ENCODE measurements around the gene ESYT3.
"Not testable (repeated sequence)": the region's sequence is repeated elsewhere in the genome, so short reads cannot be mapped to it uniquely, and the experiment has no call there.

The ESYT3 gene

DNA sequence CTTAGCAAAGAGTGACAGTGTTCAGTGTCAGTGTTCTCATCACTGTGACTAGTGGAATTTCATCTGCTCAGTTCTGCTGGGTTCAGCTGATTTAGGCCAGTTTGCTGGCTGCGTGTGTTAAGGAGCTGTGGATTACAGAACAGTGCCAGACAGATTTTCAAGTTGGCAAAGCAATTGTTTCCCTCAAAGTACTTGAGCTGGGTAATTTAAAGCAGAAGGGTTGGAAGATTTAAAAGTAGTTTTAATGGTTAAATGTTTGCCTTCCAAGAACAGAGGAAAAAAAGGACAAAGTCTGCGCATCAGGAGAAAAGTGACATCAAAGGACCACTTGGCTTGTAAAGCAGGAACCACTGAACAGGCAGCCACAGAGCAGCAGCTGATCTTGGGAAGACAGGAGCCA is 8.7 kb downstream of the ESYT3 start:
- DNase-seq: no peak

DNA sequence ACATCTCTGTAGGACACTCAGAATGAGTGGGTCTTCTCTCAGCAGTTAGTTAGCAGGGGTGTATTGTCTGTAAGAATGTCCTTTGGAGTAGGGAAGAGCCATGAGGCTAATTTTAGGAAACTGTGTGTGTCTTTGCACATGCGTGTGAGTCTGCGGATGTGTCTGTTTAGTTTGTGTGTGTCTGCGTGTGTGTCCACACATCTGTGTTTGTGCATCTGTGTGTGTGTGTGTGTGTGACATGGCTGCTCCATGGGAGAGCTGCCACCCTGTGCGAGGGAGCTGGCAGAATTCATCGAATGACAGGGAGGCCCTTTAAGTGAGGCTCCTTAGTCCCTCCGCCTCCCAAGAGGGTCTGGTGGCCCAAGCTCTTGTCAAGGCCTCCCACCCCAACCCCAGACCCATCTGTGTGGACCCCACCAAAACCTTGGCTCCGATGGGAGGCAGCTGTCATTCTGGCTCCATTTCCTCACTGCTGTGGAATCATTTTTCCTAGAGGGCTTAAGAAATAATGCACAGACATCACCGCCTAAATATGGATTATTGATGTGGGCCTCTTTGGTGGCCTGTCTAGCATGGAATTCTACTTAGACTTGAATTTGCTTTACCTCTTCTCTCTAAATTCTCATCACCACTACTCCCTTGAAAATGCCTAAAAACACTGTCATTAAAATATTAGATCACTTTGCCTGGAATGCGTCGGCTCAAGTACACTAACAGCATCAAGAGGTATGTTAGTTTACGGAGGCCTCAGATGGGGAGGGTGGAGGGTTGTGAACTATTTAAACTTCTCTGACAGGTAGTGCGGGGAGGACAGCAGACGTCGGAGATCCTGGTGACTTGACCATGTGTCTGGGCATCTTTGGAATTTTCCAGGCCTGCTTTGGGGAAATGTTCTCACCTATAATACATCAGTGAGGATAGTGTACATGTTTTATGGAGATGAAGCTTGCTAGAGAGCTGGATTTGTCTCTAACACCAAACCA is 9.4 kb downstream of the ESYT3 start:
- no peak for DNase-seq

DNA sequence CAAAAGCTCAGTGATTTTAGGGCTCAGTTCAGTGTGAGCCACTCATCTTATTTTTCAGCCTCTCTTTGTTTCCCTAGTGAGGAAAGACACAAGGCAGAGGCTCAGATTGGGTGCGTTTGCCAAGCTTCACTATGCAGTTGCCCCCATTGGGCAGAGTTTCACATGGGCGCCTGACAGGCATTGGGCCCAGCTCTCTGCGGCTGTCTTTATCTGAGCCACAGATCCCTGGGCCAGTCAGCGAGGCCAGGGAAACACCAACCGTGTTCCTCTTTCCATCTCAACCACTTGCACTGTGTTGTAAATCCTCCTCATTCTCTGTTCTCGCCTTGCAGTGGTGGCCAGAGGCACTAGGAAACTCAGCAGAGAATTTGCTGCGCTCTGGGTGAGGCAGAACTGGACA is 10.8 kb downstream of the ESYT3 start:
- DNase-seq: no peak

DNA sequence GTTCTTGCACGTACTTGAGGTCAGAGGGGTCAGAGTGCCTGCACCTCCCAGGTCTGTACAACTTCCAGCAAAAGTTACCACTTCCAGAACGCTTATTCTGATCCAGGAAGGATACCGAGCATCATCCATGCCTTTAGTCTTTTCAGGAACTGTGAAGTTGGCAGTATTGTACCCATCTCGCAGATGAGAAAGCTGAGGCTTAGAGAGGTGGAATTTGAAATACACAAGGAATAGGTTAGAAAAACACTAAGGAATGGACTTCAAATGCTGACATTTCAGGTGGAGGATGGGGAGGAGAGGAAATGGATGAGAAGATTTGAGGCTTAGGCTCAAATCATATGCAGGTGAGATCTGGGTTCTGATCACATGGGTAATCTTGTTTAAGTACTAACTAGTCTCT is 11.2 kb downstream of the ESYT3 start:
- no peak for DNase-seq

DNA sequence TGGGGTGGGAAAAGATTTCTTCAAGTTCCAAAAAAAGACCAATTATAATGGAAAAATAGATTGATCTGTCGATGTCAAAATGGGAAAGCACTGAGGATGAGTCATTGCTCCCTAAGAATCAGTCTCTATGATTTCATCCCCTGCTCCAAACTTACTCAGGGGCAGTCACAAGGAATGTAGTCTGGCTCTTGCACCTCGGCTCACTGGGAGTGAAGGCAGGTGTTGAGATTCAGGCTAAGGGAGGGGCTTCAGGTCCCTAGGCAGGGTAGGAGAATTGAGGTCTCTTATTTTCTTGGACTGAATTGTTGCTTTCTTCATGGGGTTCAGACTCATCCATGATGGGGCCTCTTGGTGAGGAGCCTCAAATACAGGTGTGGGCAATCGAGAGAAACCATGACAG is 14.2 kb downstream of the ESYT3 start:
- DNase-seq: no peak

DNA sequence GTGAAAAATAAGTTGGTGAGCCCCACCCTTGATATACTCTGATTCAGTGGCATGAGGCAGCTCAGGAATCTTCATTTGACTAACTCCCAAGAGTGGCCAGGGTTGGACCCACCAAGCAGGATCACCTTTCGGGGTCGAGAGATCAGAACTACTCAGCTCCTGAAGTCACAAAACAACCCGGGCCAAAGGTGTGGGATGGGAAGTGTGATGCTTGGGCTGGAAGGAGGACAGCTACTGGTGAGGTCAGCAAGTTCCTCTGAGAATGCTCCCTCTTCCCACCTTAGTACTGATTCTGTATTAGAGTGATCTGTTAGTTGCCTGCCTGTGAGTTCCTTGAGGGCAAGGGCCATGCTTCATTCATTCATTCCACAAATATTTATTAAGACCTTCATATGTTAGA is 15.1 kb downstream of the ESYT3 start:
- DNase-seq: no peak

DNA sequence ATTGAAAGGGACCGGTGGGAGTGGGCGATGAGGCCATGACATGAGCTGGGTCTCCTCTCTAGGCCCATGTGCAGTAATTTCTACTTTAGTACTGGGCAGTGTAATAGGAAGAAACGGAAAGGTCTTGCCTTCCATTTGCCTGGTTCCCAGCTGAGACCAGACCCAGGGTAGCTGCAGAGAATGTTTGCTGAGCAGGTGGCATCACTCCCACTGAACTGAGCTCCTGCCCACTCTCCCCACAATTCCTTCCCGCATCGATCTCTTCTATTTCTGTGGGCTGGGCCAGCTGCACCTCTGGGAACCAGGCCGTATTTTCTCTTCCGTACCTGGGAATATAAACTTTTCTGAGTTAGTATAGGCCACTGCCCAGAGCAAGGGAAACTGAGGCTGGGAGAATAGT is 15.8 kb downstream of the ESYT3 start:
- no peak for DNase-seq

DNA sequence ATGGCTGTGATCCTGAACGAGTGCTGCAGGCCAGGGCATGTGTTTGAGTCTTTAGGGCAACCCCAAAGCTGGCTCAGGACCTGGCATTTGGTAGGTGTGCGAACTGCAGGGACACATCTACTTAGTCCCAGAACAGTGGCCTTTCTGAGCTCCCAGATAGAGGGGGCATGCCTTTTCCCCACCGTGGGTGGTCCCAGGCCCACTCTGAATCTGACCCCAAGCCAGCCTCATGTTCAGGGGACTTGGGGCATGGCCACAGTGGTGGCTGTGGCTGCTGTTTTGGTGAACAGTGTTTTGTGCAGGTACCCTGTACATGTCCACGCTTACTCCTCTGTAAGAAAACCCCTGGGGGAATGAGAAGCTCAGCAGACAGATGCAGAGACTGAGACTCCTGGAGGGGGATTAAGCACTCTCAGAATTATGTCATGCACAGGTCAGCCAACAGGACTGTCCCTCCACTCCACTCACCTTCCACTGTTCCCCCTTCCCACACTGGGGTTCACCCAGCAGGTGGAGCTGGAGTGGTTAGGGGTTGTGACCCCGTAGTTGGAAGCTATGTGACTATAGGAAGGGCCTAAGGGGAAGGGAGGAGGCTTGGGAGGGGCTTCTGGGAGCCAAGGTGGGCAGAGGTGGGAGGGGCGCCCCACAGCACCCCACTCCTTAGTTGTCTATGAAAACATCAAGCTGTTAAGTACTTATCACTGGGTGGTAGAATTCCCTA is 16.4 kb downstream of the ESYT3 start:
- no peak for DNase-seq

DNA sequence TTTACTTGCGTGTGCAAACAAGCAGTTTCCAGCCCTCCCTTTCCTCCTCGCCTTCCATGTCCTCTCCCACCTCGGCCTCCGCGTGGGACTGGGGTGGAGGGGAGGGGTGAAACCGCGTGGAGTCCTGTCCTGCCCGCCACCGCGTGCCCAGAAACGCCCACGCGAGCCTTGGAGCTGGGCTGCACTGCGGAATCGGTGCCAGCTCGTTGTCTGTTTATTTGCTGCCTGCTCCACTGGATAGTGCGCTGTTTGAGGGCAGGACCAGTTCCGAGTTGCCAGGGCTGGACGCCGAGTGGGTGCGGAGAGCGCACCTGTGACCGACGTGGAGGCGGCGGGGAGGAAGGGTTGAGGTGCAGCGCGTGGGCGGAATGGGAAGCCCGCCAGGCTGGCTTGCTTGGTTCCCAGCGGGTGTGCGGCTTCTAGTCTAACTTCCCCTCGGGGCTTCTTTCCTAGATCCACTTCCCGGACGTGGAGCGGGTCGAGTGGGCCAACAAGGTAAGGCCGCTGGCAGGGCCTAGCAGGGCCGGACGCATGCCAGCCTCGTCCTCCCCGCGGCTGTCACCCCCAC is 17.3 kb downstream of the ESYT3 start:
- DNase-seq: no peak

DNA sequence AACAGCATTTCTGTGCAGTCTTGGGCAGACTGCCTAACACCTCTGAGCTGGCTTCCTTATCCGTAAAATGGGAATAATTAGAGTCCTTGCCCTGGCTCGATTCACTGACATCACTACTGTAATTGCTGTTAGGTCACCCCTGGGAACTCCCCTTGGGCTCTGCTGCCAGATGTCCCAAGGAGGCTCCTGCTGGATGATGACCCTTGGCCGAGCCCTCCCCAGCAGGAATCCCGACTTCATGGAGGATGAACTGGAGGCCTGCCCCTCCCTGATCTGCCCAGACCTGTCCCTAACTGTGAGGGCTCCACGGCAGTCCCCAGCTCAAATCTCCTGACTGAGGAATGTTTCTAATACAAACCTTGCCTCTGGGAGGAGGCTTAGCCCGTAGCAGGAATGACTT is 18.0 kb downstream of the ESYT3 start:
- no peak for DNase-seq

DNA sequence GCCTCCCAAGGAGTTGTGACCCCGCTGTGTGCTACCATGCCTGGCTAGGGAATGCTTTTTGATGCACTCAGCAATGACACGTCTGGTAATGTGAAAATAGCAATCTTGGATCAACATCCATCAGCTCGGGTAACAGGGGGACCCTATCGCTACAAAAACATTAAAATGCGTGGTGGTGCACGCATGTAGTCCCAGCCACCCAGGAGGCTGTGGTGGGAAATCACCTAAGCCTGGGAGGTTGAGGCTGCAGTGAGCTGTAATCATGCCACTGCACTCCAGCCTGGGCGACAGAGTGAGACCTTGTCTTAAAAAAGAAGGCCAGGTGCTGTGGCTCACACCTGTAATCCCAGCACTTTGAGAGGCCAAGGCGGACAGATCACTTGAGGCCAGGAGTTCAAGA is 19.5 kb downstream of the ESYT3 start:
- DNase-seq: not testable (repeated sequence)

DNA sequence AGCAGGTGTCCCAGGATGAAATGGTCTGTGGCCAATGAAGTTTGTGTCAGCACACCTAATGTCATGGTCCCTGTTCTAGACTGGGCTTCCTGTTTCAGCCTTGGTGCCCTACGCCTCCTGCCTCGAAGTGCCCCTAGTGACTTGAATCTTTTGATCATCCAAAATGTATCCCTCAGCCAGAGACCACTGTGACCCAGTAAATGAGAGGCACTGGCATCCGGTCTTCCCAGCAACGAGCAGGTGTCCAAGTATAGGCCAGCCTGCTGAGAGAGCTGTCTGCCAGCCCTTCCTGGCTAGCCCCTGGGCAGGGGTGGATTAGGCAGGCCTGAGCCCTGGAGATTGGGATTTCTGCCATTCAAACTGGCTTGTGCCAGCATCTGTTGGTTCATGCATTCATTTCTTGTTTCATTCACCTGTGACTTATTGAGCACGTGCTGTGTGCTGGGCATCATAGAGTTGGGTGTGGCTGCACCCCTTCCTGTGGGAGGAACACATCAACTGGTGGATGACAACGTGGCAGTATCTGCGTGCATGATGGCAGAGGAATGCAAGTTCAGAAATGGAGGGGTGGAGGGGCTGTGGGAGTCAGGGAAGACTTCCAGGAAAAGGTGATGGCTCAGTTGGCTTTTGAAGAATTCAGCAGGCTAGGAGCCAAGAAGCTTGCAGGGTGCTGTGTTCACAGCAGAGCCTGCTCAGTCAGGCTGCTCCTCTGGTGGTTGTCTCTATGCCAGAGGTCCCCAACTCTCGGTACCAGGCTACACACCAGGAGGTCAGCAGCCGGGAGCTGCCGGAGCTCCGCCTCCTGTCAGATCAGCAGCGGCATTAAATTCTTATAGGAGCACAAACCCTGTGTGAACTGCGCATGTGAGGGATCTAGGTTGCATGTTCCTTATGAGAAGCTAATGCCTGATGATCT is 21.6 kb downstream of the ESYT3 start:
- DNase-seq: no peak

DNA sequence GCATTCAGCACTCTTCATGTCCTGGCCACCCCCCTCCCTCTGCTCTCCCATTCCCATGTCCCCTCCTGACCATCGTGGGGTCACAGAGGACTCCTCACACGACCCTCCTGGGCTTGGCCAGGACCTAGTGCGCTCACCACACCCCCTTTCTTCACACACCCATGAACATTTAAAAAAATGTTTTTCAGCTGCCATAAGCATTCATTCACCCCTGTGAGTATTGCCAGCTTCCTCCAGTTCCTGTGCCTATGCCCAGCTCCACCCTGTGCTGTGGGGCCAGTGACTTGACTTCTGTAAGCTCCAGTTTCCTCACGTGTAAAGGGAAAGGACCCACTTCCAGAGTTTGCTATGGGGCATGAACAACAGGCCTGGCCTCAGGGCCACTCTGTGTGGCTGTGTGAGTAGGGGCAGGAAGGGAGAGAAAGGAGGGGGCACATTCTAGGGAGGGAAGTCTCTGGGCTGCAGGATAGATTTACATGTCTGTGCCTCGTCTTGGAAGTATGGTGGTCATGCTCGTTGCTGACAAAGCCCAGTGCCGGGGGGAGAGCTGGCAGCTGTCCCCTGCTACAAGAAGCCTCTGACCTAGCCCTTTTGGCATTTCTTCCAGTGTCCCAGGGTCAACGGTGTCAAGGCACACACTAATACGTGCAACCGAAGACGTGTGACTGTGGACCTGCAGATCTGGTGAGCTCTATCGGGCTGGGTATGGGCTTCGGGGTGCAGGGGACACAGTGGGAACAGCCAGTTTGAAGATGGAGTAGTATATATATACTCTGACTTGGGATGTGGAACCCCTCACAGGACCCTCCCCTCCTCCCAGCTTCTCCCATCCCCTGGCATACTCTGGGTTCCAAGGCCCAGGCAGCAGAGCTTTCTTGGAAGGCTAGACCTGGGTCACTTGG is 22.8 kb downstream of the ESYT3 start:
- no peak for DNase-seq

DNA sequence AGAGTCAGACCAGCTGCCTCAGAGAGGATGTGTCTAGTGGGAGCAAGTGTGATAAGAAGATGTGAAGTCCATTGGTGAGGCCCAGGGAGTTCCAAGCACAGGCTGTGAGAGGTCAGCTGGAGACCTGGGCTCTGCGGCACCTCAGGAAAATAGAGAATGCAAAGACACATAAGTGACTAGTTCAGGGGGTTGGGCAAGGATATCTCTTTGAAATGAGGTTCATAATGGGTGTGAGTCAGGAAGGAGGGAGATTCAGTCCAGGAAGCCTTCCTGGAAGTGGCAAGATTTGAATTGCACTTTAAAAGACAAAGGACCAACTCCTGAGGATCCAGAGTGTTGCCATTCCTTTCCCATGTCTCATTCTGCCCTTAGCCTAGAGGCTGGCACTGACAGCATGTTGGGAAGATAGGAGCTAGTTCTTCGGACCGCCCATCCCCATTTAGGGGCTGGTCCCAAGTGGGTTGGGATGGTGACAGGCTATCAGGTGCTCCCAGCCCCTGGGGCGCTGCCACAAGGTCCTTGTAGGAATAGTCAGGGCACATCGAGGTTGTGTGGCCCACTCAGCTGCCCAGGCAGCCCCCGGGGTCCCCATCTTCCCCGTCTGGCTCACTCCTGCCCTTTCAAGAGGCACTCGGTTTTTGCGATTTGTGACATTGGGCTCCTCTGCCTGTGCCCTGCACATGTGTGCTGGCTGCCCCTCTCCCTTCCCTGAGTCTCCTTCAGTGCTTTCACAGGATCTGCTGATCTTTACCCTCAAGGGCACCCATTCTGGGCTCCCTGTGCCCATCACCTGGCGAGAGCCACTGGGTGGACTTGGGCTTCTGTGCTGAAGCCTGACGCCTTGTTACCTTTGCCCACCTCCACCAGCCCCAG is 23.7 kb downstream of the ESYT3 start:
- no peak for DNase-seq

DNA sequence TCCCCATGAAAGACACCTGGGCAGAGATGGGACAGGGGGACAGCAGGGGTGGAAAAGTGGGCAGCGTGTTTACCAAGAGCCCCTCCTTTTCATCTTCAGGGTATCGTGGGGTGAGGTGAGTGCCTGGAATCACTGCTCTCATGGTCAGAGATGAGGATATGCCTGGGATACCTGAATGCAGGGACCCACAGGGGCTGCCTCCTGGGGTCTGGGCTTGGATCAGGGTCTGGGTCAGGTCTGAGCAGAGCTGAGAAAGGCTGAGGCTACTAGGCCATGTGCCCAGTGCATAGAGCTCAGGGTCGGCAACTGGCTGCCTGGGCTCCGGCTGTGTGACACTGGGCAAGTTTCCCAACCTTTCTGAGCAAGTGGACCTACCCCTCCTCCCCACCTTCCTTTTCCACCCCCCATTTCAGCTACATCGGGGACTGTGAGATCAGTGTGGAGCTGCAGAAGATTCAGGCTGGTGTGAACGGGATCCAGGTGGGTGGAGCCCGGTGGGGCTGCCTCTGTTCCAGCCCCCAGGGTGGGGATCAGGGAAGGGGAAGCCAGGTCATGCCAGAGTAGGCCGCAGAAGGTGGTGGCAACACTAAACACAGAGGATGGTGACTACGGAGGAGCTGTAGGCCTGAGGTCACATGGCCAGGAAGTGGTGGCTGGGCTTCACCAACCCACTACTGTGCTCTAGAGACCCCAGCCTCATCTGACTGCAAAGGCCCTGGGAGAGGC is 24.5 kb downstream of the ESYT3 start:
- no peak for DNase-seq

DNA sequence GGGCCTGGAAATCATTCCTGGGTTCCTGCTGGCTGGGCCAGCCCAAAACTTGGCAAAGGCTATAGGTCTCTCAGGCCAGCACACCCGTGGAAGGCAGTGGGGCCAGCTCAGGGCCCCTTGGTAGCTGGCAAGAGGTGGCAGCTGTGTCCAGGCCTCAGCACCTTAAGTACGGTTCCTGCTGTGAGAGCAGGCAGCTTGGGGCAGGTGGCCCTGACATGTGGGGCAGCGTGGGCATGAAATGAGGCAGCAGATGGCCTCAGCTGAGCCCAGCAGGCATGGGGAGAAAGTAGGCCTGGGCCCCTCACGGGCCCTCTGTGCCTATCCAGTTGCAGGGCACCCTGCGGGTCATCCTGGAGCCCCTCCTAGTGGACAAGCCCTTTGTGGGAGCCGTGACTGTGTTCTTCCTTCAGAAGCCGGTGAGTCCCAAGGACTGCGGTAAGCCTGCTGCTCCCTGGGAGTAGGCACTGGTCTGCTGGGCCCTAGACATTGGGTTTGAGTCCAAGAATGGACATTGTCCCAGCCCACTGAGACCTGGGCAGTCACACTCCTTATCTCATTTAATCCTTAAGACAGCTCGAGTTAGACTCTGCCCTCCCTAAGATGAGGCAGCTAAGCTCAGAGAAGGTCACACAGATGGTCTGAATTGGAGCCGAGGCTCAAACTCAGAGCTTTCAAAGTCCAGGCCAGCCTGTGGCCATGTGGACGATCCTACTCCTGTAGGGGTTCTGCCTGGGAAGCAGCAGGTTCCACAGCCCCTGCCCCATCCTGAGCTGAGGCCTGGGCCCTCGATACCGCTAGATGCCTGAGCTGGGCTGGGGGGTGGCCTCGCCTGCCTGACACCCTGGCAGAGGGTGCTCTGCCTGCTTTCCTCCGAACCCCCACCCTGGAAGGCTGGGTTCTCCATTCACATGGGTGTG is 25.5 kb downstream of the ESYT3 start:
- no peak for DNase-seq

DNA sequence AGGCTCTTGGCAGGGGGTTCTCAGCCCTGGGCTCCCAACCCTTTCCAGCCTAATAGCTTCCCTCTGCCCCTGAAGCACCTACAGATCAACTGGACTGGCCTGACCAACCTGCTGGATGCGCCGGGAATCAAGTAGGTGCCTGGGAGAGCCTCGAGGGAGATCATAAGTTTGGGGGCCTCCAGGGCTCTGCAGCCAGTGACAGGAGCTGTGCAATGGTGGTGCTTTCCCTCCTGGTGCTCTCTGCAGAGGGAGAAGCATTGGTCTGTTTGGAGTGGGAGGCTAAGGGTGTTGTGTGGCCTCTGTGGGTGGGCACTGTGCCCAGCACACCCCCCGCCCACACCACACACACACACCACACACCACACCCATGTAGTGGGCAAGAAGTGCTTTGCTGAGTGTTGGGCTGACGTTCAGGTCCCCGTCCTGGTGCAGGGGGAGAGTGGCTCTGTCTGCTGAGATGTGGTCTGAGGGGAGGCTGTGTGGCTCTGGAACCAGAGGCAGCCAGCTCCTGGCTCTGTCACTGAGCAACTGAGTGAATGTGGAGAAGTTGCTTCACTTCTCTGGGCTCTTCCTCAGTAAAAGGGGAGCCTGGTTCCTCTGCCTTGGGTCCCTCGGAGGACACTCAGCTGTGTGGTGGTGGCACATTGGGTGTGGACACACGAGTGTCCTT is 26.3 kb downstream of the ESYT3 start:
- DNase-seq: no peak

DNA sequence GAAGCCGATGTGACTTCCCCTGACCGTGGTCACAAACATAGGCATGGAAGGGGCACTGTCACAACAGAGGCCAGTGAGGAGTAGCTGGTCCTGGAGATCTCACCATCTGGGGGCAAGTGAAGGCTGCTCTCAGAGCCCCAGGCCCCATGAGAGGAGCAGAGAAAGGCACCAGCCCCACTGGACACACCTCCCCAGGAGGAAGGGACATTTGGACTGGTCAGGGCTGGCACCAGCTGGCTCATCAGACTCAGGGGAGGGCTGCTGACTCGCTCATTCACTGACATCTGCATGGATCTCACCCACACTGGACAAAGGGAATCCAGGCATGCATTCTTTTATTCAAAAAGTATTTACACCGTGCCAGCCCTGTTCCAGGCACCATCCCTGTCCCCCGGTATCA is 26.8 kb downstream of the ESYT3 start:
- DNase-seq: no peak
